Measurements from ENCODE around the gene IFT43.

GRCh38 chr14:75968456-75968855, 17.1 kb upstream of the IFT43 start:
- TF ChIP-seq POLR2A (IDR thresholded peaks at IDR 0.05): no peak
- TF ChIP-seq, protein P1, sequence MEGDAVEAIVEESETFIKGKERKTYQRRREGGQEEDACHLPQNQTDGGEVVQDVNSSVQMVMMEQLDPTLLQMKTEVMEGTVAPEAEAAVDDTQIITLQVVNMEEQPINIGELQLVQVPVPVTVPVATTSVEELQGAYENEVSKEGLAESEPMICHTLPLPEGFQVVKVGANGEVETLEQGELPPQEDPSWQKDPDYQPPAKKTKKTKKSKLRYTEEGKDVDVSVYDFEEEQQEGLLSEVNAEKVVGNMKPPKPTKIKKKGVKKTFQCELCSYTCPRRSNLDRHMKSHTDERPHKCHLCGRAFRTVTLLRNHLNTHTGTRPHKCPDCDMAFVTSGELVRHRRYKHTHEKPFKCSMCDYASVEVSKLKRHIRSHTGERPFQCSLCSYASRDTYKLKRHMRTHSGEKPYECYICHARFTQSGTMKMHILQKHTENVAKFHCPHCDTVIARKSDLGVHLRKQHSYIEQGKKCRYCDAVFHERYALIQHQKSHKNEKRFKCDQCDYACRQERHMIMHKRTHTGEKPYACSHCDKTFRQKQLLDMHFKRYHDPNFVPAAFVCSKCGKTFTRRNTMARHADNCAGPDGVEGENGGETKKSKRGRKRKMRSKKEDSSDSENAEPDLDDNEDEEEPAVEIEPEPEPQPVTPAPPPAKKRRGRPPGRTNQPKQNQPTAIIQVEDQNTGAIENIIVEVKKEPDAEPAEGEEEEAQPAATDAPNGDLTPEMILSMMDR (IDR thresholded peaks at IDR 0.05): no peak
